GM12873 (cell line): Measurements from ENCODE around the gene ASB10.

Experiments
- CTCF ChIP-seq: IDR thresholded peaks from 2 replicates; pipeline ENCODE4 v1.5.1; 2012; ENCODE audit warnings: low read depth, mild to moderate bottlenecking, moderate library complexity, low read length, control low read depth; ENCODE audit not compliant: insufficient read depth; ENCODE audit errors: missing control alignments

ASB10 gene

GRCh38 chr7:151218170-151218569 is 31.1 kb upstream of the ASB10 start:
- TF ChIP-seq CTCF = no peak

GRCh38 chr7:151215396-151215795 is 28.3 kb upstream of the ASB10 start:
- no peak for TF ChIP-seq CTCF

GRCh38 chr7:151213826-151214225 is 26.8 kb upstream of the ASB10 start:
- no peak for TF ChIP-seq CTCF

GRCh38 chr7:151212626-151213025 is 25.6 kb upstream of the ASB10 start:
- TF ChIP-seq CTCF = no peak

- TF ChIP-seq CTCF = no peak
Measured at GRCh38 chr7:151211155-151211772, 24.2 kb upstream of the ASB10 start.

- no peak for TF ChIP-seq CTCF
Measured at GRCh38 chr7:151210087-151210854, 23.2 kb upstream of the ASB10 start, which contains the start of gene H2BK1. TSS of gene H2BK1 (minus strand) at chr7:151210488. CDS start at chr7:151210318, 170 bp downstream.

- TF ChIP-seq CTCF = no peak
Measured at GRCh38 chr7:151209588-151209987, 22.5 kb upstream of the ASB10 start.
